Stomach smooth muscle (tissue), 2 donors: ENCODE measurements around the gene PPP1R26.

ENCODE experiments used
- H3K27ac ChIP-seq: one replicate; pipeline ENCODE4 v1.7.0; 2013; ENCODE audit warnings: mild to moderate bottlenecking, low read length, inconsistent platforms
- H3K27me3 ChIP-seq, 2 donors: one replicate each; pipeline ENCODE4 v1.7.0; 2013; ENCODE audit warnings: low read length in 2 of 2; ENCODE audit not compliant: insufficient read depth in 2 of 2, control insufficient read depth in 1 of 2
- H3K36me3 ChIP-seq, 2 donors: one replicate each; pipeline ENCODE4 v1.7.0; 2013; ENCODE audit warnings: low read length in 2 of 2; ENCODE audit not compliant: control insufficient read depth in 2 of 2, insufficient read depth in 2 of 2
- H3K4me1 ChIP-seq: one replicate; pipeline ENCODE4 v1.7.0; 2013; ENCODE audit warnings: low read length; ENCODE audit not compliant: control insufficient read depth, insufficient read depth
- H3K4me3 ChIP-seq, 2 donors: one replicate each; pipeline ENCODE4 v1.7.0; 2013; ENCODE audit warnings: low read length in 2 of 2
- H3K9ac ChIP-seq, 2 donors: one replicate each; pipeline ENCODE4 v1.7.0; 2013; ENCODE audit warnings: low read length in 2 of 2, mild to moderate bottlenecking in 1 of 2
- H3K9me3 ChIP-seq, 2 donors: one replicate each; pipeline ENCODE4 v1.7.0; 2013; ENCODE audit warnings: low read length in 2 of 2; ENCODE audit not compliant: control insufficient read depth in 2 of 2
- donor health status: healthy.
- donor health status: Pancreatic carcinoma.

The PPP1R26 gene

GRCh38 chr9:135480940-135481310 lies 1.3 kb downstream of the PPP1R26 start:
- H3K4me3 ChIP-seq: peak overlapping the region; percentile 40 to 78
- H3K27ac ChIP-seq: no peak overlapping the region

GRCh38 chr9:135482015-135482754 lies 2.6 kb downstream of the PPP1R26 start:
- no peak overlapping the region for H3K27ac ChIP-seq
- H3K36me3 ChIP-seq: peaks cover 7 to 18% of the 10 kb centered on the region in 2 donors
- no peak overlapping the region for H3K9ac ChIP-seq
- no peaks in the 10 kb centered on the region for H3K9me3 ChIP-seq
- no peaks in the 10 kb centered on the region for H3K27me3 ChIP-seq
- H3K4me1 ChIP-seq: peaks cover 16% of the 10 kb centered on the region
- H3K4me3 ChIP-seq: no peak overlapping the region

More at GRCh38 chr9:135480940-135481310, 1.3 kb downstream of the PPP1R26 start:
- Histone ChIP-seq H3K27me3 (no peaks in the 10 kb centered on the region), H3K36me3 (peaks cover 7 to 12% of the 10 kb centered on the region in 2 donors), H3K4me1 (peaks cover 16% of the 10 kb centered on the region), H3K9ac (peak overlapping the region; percentile 55 to 62), H3K9me3 (no peaks in the 10 kb centered on the region)

GRCh38 chr9:135484460-135485277 lies 5.1 kb downstream of the PPP1R26 start:
- Histone ChIP-seq H3K36me3 (peaks cover 10 to 25% of the 10 kb centered on the region in 2 donors), H3K9me3 (no peaks in the 10 kb centered on the region), H3K4me1 (peaks cover 10% of the 10 kb centered on the region), H3K27ac (no peak overlapping the region), H3K4me3 (no peak overlapping the region), H3K27me3 (no peaks in the 10 kb centered on the region), H3K9ac (no peak overlapping the region)

- no peak overlapping the region for H3K4me3 ChIP-seq
- H3K9ac ChIP-seq: no peak overlapping the region
- H3K36me3 ChIP-seq: peaks cover 10 to 27% of the 10 kb centered on the region in 2 donors
- no peaks in the 10 kb centered on the region for H3K27me3 ChIP-seq
- H3K4me1 ChIP-seq: peaks cover 8% of the 10 kb centered on the region
- no peak overlapping the region for H3K27ac ChIP-seq
- no peaks in the 10 kb centered on the region for H3K9me3 ChIP-seq
Observed at GRCh38 chr9:135485385-135485784, 5.8 kb downstream of the PPP1R26 start.

GRCh38 chr9:135485832-135486231 lies 6.2 kb downstream of the PPP1R26 start:
- Histone ChIP-seq H3K36me3 (peaks cover 10 to 27% of the 10 kb centered on the region in 2 donors), H3K4me3 (no peak overlapping the region), H3K9me3 (no peaks in the 10 kb centered on the region), H3K4me1 (peaks cover 4% of the 10 kb centered on the region), H3K27ac (no peak overlapping the region), H3K9ac (no peak overlapping the region), H3K27me3 (no peaks in the 10 kb centered on the region)

GRCh38 chr9:135486267-135487065 lies 6.9 kb downstream of the PPP1R26 start:
- Histone ChIP-seq H3K9ac (no peak overlapping the region), H3K4me3 (no peak overlapping the region), H3K36me3 (peaks cover 10 to 27% of the 10 kb centered on the region in 2 donors), H3K9me3 (no peaks in the 10 kb centered on the region), H3K27me3 (no peaks in the 10 kb centered on the region), H3K27ac (no peak overlapping the region), H3K4me1 (no peaks in the 10 kb centered on the region)

- no peaks in the 10 kb centered on the region for H3K27me3 ChIP-seq
- H3K9me3 ChIP-seq: no peaks in the 10 kb centered on the region
- no peak overlapping the region for H3K27ac ChIP-seq
- no peaks in the 10 kb centered on the region for H3K4me1 ChIP-seq
- no peak overlapping the region for H3K4me3 ChIP-seq
- no peak overlapping the region for H3K9ac ChIP-seq
- peaks cover 10 to 27% of the 10 kb centered on the region in 2 donors for H3K36me3 ChIP-seq
Observed at GRCh38 chr9:135487281-135488012, 7.9 kb downstream of the PPP1R26 start.

GRCh38 chr9:135488013-135488330 lies 8.4 kb downstream of the PPP1R26 start:
- no peaks in the 10 kb centered on the region for H3K9me3 ChIP-seq
- no peaks in the 10 kb centered on the region for H3K27me3 ChIP-seq
- peaks cover 10 to 27% of the 10 kb centered on the region in 2 donors for H3K36me3 ChIP-seq
- H3K4me3 ChIP-seq: no peak overlapping the region
- H3K4me1 ChIP-seq: no peaks in the 10 kb centered on the region
- H3K27ac ChIP-seq: no peak overlapping the region
- no peak overlapping the region for H3K9ac ChIP-seq

GRCh38 chr9:135488527-135488926 lies 8.9 kb downstream of the PPP1R26 start:
- Histone ChIP-seq H3K36me3 (peaks cover 10 to 27% of the 10 kb centered on the region in 2 donors), H3K4me3 (no peak overlapping the region), H3K4me1 (no peaks in the 10 kb centered on the region), H3K9ac (no peak overlapping the region), H3K27me3 (no peaks in the 10 kb centered on the region), H3K27ac (no peak overlapping the region), H3K9me3 (no peaks in the 10 kb centered on the region)
